Measurements from ENCODE around the gene BLACAT1. TPM values are rescaled to one million over a fixed set of nuclear protein-coding genes. Genes with fewer than 3 reads are reported as not detected.

BLACAT1 gene
- total RNA-seq, 2 experiments from 2014 or later = 0.06 to 0.15 TPM

GRCh38 chr1:205470131-205470530 is 14.3 kb upstream of the BLACAT1 start:
- ChIA-PET CTCF (interaction anchor here (0.8 kb wide), 1 partner anchor 16 kb away, joined by 3 read pairs; no protein-coding TSS in a partner anchor), POLR2A (no interaction called here)

DNA sequence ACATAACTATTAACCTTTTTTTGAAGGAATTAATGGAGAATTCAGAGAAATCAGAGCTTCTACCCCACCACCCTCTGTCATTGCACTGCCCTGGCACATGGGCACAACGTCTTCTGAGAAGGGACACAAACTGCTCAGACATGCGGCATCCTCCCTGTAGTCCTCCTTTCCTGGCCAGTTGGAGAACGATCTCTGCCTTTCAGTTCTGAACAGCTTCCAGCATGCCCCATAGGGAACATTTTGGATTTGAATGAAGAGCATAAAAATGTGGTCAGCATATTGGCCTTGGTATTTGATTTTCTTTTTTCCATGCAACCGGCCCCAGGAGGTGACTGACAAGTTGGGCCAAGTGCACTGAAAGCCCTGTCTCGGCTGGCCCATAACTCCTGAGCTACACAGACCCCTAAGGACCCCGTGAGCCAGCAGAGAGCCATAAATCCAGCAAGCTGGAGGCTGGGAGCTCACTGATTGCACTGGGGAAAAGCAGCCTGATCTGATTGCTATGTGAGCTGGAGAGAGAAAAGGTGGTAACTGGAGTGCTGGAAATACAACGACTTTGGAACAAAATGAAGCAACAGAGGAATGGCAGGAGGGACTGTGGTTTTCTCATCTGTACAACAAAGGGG is 10.9 kb upstream of the BLACAT1 start:
- POLR2A ChIA-PET = no interaction called here

GRCh38 chr1:205465392-205465791 is 9.5 kb upstream of the BLACAT1 start:
- CTCF ChIA-PET = no interaction called here
- POLR2A ChIA-PET = no interaction called here

More for the DNA sequence above, 10.9 kb upstream of the BLACAT1 start:
- CTCF ChIA-PET = interaction anchor here (0.7 to 1.2 kb wide), 3 partner anchors 9 to 117 kb away, joined by 3 to 6 read pairs (median 5); no protein-coding TSS in a partner anchor

DNA sequence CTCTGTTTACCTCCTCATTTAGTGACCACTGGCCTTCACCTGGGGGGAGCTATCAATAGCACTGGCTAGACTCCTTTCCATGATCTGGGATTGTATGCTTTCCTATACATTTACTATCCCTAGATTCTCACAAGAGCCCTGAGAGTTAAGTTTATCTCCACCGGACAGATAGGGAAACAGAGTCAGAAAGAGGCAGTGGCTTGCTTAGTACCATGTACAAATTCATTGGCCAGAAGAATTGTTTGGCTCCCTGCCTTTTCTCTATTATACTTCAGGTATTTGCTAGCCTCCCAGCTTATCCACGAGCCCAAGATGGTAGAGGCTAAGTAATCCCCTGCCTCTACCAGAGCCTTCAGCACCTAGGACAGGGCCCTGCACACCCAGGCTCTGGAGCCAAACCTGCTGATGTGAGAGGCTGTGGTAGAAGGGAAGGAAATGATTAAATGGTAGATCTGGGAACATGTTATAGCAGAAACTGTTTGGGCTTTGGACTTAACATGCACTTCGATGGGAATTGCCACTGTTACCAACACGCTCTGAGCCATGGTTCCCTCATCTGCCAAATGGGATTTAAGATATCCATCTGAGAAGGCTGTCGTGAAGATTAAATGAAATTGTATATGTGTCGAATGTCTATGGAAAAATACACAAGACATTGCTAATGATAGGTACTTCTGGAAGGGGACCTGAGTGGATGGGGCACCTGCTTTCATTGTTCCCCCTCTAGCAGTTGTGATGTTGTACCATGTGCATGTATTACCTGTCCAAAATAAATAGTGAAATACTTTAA is 3.1 kb upstream of the BLACAT1 start:
- CTCF ChIA-PET = interaction anchor here (0.6 to 4.8 kb wide), 2 partner anchors 28 to 598 kb away, joined by 4 to 32 read pairs; no protein-coding TSS in a partner anchor
- POLR2A ChIA-PET = no interaction called here

GRCh38 chr1:205456868-205457745 is 1.3 kb upstream of the BLACAT1 start:
- CTCF ChIA-PET = interaction anchor here (0.6 to 4.8 kb wide), 4 partner anchors 9 to 103 kb away, joined by 3 to 32 read pairs (median 7); no protein-coding TSS in a partner anchor
- POLR2A ChIA-PET = no interaction called here

- POLR2A ChIA-PET = interaction anchor here (0.8 kb wide), 1 partner anchor 15 kb away, joined by 3 read pairs; no protein-coding TSS in a partner anchor
- CTCF ChIA-PET = interaction anchor here (1.1 to 4.8 kb wide), 4 partner anchors 26 to 102 kb away, joined by 3 to 32 read pairs (median 7); no protein-coding TSS in a partner anchor
Measured at GRCh38 chr1:205456383-205456867, 580 bp upstream of the BLACAT1 start.

- ChIA-PET POLR2A (no interaction called here), CTCF (interaction anchor here (0.5 to 4.8 kb wide), 6 partner anchors 12 to 32 kb away, joined by 3 to 32 read pairs (median 3); no protein-coding TSS in a partner anchor)
Measured at GRCh38 chr1:205454903-205455335, 926 bp downstream of the BLACAT1 start.

GRCh38 chr1:205453466-205453865 is 2.4 kb downstream of the BLACAT1 start:
- CTCF ChIA-PET = interaction anchor here (1.4 kb wide), 1 partner anchor 22 kb away, joined by 6 read pairs; no protein-coding TSS in a partner anchor
- POLR2A ChIA-PET = no interaction called here

- ChIA-PET POLR2A (no interaction called here), CTCF (interaction anchor here (1.4 kb wide), 1 partner anchor 22 kb away, joined by 6 read pairs; no protein-coding TSS in a partner anchor)
Measured at GRCh38 chr1:205452933-205453332, 2.9 kb downstream of the BLACAT1 start.

DNA sequence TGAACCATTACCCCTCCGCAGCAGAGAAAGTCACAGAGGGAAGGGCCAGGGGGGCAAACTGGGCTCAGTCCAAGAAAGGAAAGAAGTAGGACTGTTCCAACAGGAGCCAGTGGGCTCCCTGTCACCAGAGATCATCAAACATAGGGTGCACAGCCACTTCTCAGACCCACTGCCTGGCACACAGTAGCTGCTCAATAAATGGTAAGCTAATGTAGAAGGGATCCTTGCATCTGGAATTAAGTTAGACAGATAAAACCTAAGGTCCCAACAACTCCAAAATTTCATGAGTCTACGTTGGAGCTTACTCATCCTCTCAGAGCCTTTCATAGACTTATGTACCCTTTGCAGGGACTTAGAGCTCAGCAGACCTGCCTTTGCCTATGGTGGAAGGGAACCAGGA is 3.5 kb downstream of the BLACAT1 start:
- CTCF ChIA-PET = no interaction called here
- POLR2A ChIA-PET = no interaction called here

GRCh38 chr1:205451759-205452164 is 4.1 kb downstream of the BLACAT1 start:
- POLR2A ChIA-PET = no interaction called here
- CTCF ChIA-PET = no interaction called here

DNA sequence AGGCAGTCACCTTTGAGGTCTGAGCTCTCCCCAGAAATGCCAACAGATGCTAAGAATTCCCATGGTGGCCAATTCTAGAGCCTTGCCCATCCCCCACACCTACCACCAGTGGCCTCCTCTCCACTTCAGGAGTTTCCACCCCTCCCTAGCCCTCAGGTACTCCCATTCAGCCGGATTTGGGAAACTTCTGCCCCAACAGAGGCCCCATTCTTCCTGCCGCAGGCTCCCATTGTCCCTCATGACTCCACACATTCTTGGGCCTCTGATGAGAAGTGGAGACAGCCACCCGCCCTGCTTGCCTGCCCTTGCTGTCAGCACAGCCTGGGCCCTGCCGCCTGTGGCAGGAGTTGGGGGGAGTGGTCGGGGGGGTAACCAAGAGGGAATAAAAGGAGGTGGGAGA is 4.6 kb downstream of the BLACAT1 start:
- ChIA-PET CTCF (no interaction called here), POLR2A (no interaction called here)

DNA sequence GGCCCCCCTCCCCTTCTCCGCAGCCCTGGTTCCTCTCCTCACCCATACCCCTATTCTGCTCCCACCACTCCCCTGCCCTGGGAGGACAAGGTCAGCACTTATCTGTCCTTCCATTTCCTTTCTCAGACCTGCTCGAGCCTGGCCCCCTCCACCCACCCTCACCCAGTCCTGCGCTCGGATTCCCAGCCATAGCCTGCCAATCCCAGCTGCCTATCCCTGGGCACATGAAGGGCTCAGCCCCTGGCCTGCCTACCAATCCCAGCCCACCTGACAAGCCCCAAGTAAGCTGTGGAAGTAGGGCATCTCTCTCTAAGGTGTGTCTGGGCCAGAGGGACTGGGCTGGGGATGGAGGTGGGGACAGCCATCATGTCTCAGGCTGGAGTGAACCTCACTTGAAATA is 5.4 kb downstream of the BLACAT1 start:
- POLR2A ChIA-PET = interaction anchor here (1.4 kb wide), 1 partner anchor 9 kb away, joined by 6 read pairs; no protein-coding TSS in a partner anchor
- CTCF ChIA-PET = no interaction called here

DNA sequence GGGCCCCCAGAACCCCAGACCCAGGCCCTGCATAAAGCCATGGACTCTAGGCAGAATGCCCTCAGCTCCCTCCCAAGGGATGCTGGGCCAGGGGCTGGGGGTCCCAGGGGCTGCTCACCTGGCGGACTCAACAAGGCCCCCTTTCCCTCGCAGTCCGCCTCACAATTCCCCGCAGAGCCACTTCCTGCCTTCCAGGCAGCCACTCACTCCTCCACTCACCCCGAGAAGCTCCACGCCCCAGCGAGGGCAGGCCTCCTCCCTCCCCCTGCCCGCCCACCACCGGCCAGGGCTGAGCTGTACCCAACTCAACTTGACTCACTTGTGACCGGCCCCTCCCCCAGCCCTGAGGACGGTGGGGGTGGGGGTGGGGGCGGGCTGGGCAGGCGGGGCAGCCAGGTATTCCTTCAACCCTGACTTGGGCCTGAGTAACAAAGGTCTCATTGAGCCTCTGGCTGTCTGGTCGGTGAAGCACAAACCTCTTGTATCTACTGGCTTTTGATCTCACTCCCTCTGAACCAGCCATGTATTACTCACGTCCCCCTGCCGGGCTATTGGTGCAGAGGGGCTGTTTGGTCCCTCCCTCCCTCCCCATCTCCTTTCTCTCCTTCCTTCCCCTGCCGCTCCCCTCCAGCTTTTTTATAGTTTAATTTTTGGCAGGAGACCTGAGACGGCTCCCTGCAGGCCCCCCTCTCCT is 5.9 kb downstream of the BLACAT1 start:
- ChIA-PET POLR2A (interaction anchor here (1.4 kb wide), 1 partner anchor 9 kb away, joined by 6 read pairs; no protein-coding TSS in a partner anchor), CTCF (interaction anchor here (1.0 kb wide), 1 partner anchor 9 kb away, joined by 4 read pairs; no protein-coding TSS in a partner anchor)

GRCh38 chr1:205449254-205449749 is 6.5 kb downstream of the BLACAT1 start:
- ChIA-PET CTCF (interaction anchor here (1.0 kb wide), 1 partner anchor 8 kb away, joined by 4 read pairs; no protein-coding TSS in a partner anchor), POLR2A (interaction anchor here (1.4 kb wide), 1 partner anchor 8 kb away, joined by 6 read pairs; no protein-coding TSS in a partner anchor)

DNA sequence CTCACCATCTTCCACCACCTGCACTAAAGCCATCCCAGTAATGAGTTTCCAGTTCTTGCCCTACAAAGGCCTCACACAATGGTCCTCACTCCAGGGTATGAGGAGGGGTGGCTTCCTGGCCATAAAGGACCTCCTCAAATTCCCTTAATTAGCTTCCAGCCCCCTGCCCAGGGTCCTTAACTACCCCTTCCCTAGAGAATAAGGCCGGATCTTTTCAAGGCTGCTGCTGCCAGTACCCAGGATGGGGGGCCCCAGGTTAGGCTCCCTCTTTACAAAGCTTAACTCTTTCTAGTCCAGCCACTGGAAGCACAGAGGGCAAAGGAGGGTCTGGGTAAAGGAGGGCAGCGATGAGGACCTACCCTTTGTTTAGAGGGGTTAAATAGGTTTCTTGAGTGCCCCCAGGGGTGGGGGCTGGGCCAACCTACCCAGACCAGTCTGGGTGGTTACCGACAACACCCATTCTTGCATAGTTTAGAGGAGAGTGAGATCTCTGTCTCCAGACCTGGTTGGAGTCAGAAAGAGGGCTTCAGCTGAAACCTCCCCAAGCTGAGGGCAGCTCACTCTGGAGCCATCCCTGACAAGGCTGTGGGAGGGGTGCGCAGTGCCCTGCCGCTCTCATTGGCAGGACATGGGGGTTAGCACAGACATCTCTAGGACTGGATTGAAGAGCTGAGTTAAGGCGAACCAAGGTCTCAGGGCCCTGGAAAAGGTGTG is 7.1 kb downstream of the BLACAT1 start:
- POLR2A ChIA-PET = interaction anchor here (1.4 kb wide), 1 partner anchor 8 kb away, joined by 6 read pairs; no protein-coding TSS in a partner anchor
- CTCF ChIA-PET = interaction anchor here (1.0 to 1.3 kb wide), 3 partner anchors 8 to 37 kb away, joined by 3 to 4 read pairs (median 4); no protein-coding TSS in a partner anchor

Measured in activated CD8-positive, alpha-beta memory T cell treated with anti-CD3 and anti-CD28 coated beads for 36 hours (primary cell).